NCI-H1092 (cell line): Measurements from ENCODE around the gene TMIGD3.
A peak's percentile ranks its signal among the peaks of the same experiment; 100 is the strongest.
"Not testable (repeated sequence)": the region's sequence is repeated elsewhere in the genome, so short reads cannot be mapped to it uniquely, and the experiment has no call there.

Source experiments
- DNase-seq: peaks from one replicate; lab custom pipeline; 2025; lab: John Stamatoyannopoulos, UW

TMIGD3 gene

GRCh38 chr1:111503585-111504060, at the start of gene TMIGD3, which contains the start of gene ADORA3:
TMIGD3 (minus strand) TSS chr1:111503633; CDS start chr1:111503354, 279 bp downstream.
ADORA3 (minus strand) TSS chr1:111503633; CDS start chr1:111503354, 279 bp downstream.
- DNase-seq, result no peak

- DNase-seq, result no peak
These were observed 49.8 kb upstream of the TMIGD3 start for GRCh38 chr1:111553196-111553595.

GRCh38 chr1:111552587-111552986, 49.2 kb upstream of the TMIGD3 start:
- DNase-seq, result no peak

GRCh38 chr1:111551623-111552411, 48.4 kb upstream of the TMIGD3 start:
- no peak for DNase-seq

- DNase-seq, result not testable (repeated sequence)
These were observed 44.4 kb upstream of the TMIGD3 start for GRCh38 chr1:111547786-111548185.

- DNase-seq, result no peak
These were observed 38.8 kb upstream of the TMIGD3 start for GRCh38 chr1:111542187-111542586.

- no peak for DNase-seq
These were observed 38.3 kb upstream of the TMIGD3 start for GRCh38 chr1:111541721-111542120.

GRCh38 chr1:111540928-111541327, 37.5 kb upstream of the TMIGD3 start:
- DNase-seq, result no peak

GRCh38 chr1:111538343-111539025, 35.1 kb upstream of the TMIGD3 start:
- DNase-seq, result no peak

GRCh38 chr1:111535256-111536191, 32.1 kb upstream of the TMIGD3 start:
- no peak for DNase-seq

GRCh38 chr1:111520053-111520452, 16.6 kb upstream of the TMIGD3 start:
- DNase-seq, result no peak

- DNase-seq, result peak; percentile 18
These were observed 14.2 kb upstream of the TMIGD3 start for GRCh38 chr1:111517469-111518225.

GRCh38 chr1:111516005-111516535, 12.6 kb upstream of the TMIGD3 start:
- DNase-seq, result no peak

GRCh38 chr1:111515291-111516004, 12.0 kb upstream of the TMIGD3 start:
- no peak for DNase-seq

- DNase-seq, result no peak
These were observed 10.1 kb upstream of the TMIGD3 start for GRCh38 chr1:111513410-111514020.

- no peak for DNase-seq
These were observed 9.5 kb upstream of the TMIGD3 start for GRCh38 chr1:111512931-111513330.

- DNase-seq, result no peak
These were observed 8.9 kb upstream of the TMIGD3 start for GRCh38 chr1:111512132-111512889.

- DNase-seq, result no peak
These were observed 7.9 kb upstream of the TMIGD3 start for GRCh38 chr1:111511370-111511769.

- no peak for DNase-seq
These were observed 6.6 kb upstream of the TMIGD3 start for GRCh38 chr1:111509997-111510375.
